Measurements from ENCODE around the gene PAPSS1.

PAPSS1 gene

DNA sequence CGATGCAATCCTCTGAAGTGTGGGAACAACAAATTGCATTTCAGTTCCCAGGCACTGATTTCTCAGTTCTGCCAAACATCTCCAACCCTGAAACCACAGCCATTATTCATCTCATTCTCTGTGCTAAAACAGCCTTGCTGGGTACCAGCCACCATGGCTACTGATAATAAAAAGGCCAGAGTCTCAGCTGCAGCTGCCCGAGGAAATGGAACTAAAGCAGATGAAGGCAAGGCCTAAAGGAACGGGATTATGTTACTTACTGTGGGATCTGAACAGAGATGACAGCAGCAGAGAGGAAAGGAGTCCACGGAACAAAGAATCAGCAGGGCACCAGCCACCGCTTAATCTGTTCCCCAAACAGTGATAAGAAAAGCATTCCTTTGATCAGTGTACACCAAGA is 155.7 kb downstream of the PAPSS1 start:
- no peaks in the 10 kb centered on the region for H3K9me3 ChIP-seq (ENCODE audit: control insufficient read depth, insufficient read depth, low read length)
- H3K4me1 ChIP-seq (ENCODE audit: insufficient read depth, low read length): no peaks in the 10 kb centered on the region
- no peak overlapping the region for H3K9ac ChIP-seq (ENCODE audit: low read depth, low read length)
- no peaks in the 10 kb centered on the region for H3K36me3 ChIP-seq (ENCODE audit: insufficient read depth, low read length)
